CD4-positive, alpha-beta T cell treated with Interleukin-21 for 1 hour (primary cell): Measurements from ENCODE around the gene ZSWIM1.
"Not testable (repeated sequence)": the region's sequence is repeated elsewhere in the genome, so short reads cannot be mapped to it uniquely, and the experiment has no call there.

Experiments
- DNase-seq: peaks from one replicate; pipeline ENCODE4 v3.0.0-alpha.2; 2020

ZSWIM1 gene

GRCh38 chr20:45890077-45890984 is 9.3 kb downstream of the ZSWIM1 start:
- peak; percentile 49 for DNase-seq

- DNase-seq = peak; percentile 84
Observed at GRCh38 chr20:45890985-45891983, 10.3 kb downstream of the ZSWIM1 start, which contains the start of the genes CTSA and NEURL2. Gene CTSA (plus strand): TSS chr20:45891335. CDS start chr20:45891569, 234 bp downstream. Gene NEURL2 (minus strand): TSS chr20:45891208. CDS start chr20:45890991, 217 bp downstream.

- DNase-seq = no peak
Observed at GRCh38 chr20:45892049-45892825, 11.2 kb downstream of the ZSWIM1 start.

DNA sequence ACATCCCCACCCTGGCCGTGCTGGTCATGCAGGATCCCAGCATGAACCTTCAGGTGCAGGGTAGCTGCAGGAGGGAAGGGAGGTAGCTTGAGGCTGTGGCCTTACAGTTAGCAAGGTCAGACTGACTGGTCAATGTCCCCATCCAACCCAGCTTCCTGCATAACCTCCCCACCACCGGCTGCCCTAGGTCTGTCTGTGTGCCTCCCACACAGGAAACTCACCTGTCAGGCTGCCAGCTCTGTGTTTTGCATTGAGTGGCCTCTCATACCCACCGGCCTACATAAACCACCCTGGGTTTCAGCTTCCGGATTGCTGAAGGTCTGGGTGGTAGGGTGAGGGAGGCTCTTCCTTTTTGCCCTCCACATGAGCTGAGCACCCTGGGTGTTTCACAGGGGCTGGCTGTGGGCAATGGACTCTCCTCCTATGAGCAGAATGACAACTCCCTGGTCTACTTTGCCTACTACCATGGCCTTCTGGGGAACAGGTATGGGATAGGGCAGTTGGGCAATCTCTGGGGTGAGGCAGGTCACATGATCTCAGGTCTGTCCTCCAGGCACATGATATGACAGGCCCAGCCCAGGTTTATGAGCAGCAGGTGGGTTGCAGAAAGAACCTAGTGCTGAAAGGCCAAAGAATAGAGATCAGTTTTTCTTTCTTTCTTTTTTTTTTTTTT is 11.9 kb downstream of the ZSWIM1 start:
- DNase-seq = peak; percentile 30

DNA sequence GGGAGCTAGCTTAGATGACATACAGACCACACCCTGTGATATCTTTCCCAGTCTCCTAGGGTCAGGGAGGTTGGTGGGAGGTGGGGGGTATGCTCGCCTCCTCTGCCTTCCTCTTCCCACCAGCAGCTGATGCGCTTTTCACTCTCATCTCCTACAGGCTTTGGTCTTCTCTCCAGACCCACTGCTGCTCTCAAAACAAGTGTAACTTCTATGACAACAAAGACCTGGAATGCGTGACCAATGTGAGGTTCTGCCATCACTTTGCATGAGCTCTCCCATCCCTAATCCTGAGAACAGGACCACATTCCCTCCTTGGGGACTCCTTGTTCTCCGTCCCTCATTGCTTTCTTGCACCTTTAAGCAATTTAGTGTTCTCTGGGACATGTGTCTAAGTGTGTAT is 12.8 kb downstream of the ZSWIM1 start:
- DNase-seq = no peak

DNA sequence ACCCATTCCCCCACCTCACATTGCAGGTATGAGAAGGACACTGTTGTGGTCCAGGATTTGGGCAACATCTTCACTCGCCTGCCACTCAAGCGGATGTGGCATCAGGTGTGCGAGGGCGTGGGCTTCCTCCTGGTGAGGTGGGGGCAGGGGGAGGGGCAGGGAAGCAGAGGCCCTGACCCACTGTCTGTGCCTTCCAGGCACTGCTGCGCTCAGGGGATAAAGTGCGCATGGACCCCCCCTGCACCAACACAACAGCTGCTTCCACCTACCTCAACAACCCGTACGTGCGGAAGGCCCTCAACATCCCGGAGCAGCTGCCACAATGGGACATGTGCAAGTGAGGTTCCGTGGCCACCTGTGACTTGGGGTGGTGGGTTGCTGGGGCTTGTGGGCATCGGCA is 13.8 kb downstream of the ZSWIM1 start:
- DNase-seq = no peak

GRCh38 chr20:45896641-45897161 is 15.7 kb downstream of the ZSWIM1 start:
- no peak for DNase-seq

- DNase-seq = no peak
Observed at GRCh38 chr20:45897289-45897688, 16.3 kb downstream of the ZSWIM1 start.

GRCh38 chr20:45897692-45898091 is 16.7 kb downstream of the ZSWIM1 start:
- DNase-seq = no peak

GRCh38 chr20:45898285-45898684 is 17.3 kb downstream of the ZSWIM1 start:
- no peak for DNase-seq

DNA sequence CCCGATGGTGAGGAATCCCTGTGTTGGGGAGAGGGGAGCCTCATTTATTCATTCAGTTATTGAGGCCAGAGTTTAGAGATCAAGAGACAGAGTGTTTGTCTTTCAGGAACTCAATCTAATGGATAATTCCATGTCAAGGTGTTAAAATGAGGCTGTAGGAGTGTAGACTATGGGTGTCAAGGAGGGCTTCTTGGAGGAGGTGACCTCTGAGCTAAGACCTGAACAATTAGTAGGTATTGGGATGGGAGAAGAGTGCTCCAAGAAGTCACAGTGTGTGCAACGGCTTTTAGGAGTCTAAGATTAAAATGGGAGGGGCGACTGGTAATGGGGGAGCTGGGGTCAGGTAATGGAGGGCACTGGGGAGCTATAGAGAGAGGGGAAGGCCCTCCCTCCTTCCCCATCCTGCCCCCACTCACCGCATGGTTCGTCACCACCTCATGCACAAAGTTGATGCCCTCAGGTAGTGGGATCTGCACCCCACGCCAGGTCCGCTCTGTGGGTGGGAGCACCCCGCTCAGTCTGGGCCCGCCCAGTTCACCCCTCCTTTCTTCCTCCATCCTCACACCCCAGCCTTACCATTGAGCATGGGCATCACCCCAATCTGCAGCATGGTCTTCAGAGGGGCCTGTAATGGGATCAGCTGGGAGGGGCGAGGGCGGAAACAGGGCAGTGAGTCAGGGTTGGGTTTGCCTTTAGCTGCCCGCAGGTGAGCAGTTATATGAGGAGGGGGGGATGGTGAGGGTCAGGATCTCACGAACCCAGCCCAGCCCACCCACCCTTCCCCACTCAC is 18.2 kb downstream of the ZSWIM1 start:
- no peak for DNase-seq

DNA sequence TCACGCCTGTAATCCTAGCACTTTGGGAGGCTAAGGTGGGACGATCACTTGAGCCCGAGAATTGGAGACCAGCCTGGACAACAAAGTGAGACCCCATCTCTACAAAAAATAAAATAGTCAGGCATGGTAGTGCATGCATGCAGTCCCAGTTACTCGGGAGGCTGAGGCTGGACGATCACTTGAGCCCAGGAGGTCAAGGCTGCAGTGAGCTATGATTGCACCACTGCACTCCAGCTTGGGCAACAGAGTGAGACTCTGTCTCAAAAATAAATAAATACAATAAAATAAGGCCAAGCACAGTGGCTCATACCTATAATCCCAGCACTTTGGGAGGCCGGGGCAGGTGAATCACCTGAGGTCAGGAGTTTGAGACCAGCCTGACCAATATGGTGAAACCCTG is 20.3 kb downstream of the ZSWIM1 start:
- not testable (repeated sequence) for DNase-seq

DNA sequence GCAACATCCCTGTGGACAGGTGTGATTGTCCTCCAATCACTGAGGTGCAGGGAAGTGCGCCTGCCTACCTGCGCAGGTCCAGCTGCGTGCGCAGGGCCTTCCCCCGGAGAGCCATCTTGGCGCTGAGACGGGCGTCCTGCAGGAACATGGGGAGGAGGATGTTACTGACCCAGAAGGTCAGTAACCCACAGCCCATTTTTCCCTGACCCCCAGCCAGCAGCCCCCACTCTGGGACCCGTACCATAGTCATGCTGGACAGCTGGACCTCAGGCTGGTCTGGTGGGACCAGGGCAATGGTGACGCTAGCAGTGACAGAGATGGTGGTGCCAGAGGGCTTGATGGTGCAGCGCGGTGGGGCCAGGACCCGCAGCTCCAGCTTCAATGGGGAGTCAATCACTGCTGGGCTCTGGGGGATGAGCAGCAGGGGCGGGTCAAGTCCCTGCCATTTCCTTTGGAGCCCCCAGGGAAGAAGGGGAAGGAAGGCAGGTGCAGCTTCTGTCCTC is 21.2 kb downstream of the ZSWIM1 start:
- DNase-seq = no peak

DNA sequence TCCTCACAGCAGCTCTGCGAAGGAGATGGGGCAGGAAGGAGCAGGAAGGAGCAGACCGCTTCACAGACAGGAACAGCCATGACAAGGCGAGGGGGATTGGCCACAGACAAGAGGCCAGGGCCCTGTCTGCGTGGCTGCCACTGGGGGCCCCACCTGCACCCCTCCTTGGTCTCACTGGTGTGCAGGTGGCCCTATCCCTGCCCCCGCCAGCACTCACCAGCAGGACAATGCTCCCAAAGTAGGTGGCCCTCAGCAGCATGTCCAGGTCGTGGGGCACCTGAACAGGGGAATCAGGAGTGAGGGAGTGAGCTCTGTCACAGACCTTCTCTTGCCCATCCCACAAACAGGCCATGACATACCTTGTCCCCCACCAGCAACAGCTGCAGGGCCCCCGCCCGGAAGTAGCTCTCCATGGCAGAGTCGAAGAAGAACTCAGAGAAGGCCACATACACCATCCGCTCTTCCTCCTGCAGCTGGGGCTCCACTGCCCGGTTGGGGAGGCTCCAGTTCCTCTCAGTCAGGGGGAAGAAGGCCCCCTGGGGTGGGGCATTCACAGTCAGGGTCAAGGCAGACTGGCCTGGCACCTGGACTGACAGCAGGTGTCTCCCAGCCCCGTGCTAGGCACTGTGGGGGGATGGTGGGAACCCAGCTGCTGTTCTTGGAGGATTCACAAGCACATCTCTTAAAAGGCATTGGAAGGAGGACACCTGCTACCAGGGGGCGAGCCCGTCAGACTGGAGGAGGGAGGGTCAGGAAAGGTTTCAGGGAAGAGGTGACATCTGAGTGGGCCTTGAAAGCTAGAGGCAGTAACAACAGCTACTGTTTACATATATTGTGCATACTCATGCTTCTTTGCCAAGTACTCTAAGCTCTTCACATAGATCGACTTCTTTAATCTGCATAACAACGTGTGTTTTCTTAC is 23.8 kb downstream of the ZSWIM1 start:
- no peak for DNase-seq

GRCh38 chr20:45905505-45906079 is 24.6 kb downstream of the ZSWIM1 start:
- no peak for DNase-seq

DNA sequence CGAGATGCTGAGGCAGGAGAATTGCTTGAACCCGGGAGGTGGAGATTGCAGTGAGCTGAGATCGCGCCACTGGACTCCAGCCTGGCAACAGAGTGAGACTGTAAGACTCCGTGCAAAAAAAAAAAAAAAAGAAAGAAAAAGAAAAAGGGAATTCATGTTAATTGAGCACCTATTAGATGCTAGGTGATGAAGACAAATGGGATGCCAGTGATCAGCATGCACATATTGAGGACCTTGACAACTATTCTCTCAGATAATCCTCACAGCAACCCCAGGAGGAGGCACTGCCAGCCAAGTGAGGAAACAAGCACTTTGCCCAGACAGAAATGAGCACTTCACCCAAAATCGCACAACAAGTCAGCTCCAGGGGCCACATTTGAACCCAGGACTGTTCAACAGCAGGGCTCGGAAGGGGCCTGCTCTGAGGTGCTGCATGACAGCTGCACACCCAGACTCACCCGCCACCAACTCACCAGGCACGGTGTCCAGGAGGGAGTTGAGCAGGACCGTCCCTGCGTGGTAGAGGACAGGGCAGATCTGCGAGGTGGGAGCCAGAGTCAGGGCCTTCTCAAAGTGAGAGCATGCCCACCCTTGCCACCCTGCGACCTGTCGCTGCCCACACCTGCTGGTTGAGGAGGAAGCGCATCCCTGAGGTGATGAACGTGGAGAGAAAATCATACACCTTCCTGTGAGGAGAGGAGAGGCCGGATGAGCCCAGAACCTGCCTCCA is 26.4 kb downstream of the ZSWIM1 start:
- no peak for DNase-seq

GRCh38 chr20:45908084-45908483 is 27.1 kb downstream of the ZSWIM1 start:
- no peak for DNase-seq

DNA sequence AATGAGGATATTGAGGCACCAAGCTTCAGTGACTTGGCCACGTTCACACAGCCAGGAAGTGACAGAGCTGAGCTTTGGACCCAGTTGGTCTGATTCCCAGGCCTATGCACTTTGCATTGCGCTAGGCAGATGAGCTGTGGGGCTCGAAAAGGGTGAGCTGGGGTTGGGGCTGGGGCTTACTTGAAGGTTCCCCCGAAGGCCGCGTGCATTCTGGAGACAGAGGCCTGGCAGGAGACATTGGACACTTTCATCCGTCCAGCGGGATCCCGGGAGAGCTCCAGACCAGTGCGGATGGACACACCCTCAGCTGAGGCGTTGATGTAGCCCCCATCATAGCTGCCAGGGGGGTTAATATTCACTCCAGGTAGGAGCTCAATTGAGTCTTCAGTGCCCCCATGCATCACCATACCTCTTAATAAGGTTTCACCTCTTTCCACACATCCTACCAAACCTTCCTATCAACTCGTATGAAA is 28.3 kb downstream of the ZSWIM1 start:
- no peak for DNase-seq
